ES-I3 (cell line): ENCODE data around the gene NTN1.

Experiments used
- H3K36me3 ChIP-seq: 2 replicates; pipeline ENCODE4 v1.6.1; 2013; ENCODE audit warnings: mild to moderate bottlenecking, low read length, control low read depth, moderate library complexity; ENCODE audit not compliant: insufficient read depth
- H3K4me1 ChIP-seq: 2 replicates; pipeline ENCODE4 v1.6.1; 2013; ENCODE audit warnings: mild to moderate bottlenecking, control low read depth, low read length; ENCODE audit not compliant: insufficient read depth
- H3K9ac ChIP-seq: 2 replicates; pipeline ENCODE4 v1.6.1; 2013; ENCODE audit warnings: low read depth, mild to moderate bottlenecking, low read length, moderate library complexity
- H3K9me3 ChIP-seq: 2 replicates; pipeline ENCODE4 v1.6.1; 2013; ENCODE audit warnings: mild to moderate bottlenecking, low read length, moderate library complexity; ENCODE audit not compliant: control insufficient read depth, insufficient read depth

Gene NTN1

GRCh38 chr17:9020096-9020823 lies 1.1 kb upstream of the NTN1 start:
- peak overlapping the region; percentile 53; the same call in 1 of the 2 replicates for H3K9ac ChIP-seq
- H3K4me1 ChIP-seq = peaks cover 17% of the 10 kb centered on the region
- no peaks in the 10 kb centered on the region for H3K36me3 ChIP-seq
- no peaks in the 10 kb centered on the region for H3K9me3 ChIP-seq

GRCh38 chr17:9020824-9021157 lies 519 bp upstream of the NTN1 start:
- no peaks in the 10 kb centered on the region for H3K9me3 ChIP-seq
- H3K9ac ChIP-seq = peak overlapping the region; percentile 53; the same call in 1 of the 2 replicates
- no peaks in the 10 kb centered on the region for H3K36me3 ChIP-seq
- H3K4me1 ChIP-seq = peaks cover 18% of the 10 kb centered on the region

GRCh38 chr17:9021992-9022572 lies 772 bp downstream of the NTN1 start:
- peak overlapping the region; percentile 50; the same call in 1 of the 2 replicates for H3K9ac ChIP-seq
- H3K4me1 ChIP-seq = peaks cover 15% of the 10 kb centered on the region
- H3K9me3 ChIP-seq = no peaks in the 10 kb centered on the region
- no peaks in the 10 kb centered on the region for H3K36me3 ChIP-seq

- Histone ChIP-seq H3K36me3 (no peaks in the 10 kb centered on the region), H3K4me1 (peaks cover 11% of the 10 kb centered on the region), H3K9me3 (no peaks in the 10 kb centered on the region), H3K9ac (peak overlapping the region; percentile 50; the same call in 1 of the 2 replicates)
Observed at GRCh38 chr17:9022573-9023391, 1.5 kb downstream of the NTN1 start.

- peaks cover 18% of the 10 kb centered on the region for H3K4me1 ChIP-seq
- no peaks in the 10 kb centered on the region for H3K36me3 ChIP-seq
- no peaks in the 10 kb centered on the region for H3K9me3 ChIP-seq
- peak overlapping the region; percentile 50; the same call in 1 of the 2 replicates for H3K9ac ChIP-seq
Observed at GRCh38 chr17:9023392-9024218, 2.3 kb downstream of the NTN1 start.

- Histone ChIP-seq H3K9me3 (no peaks in the 10 kb centered on the region), H3K4me1 (peaks cover 19% of the 10 kb centered on the region), H3K36me3 (no peaks in the 10 kb centered on the region), H3K9ac (peak overlapping the region; percentile 1; the same call in 1 of the 2 replicates)
Observed at GRCh38 chr17:9024497-9024896, 3.2 kb downstream of the NTN1 start.

- Histone ChIP-seq H3K9me3 (no peaks in the 10 kb centered on the region), H3K36me3 (no peaks in the 10 kb centered on the region), H3K9ac (no peak overlapping the region), H3K4me1 (peaks cover 19% of the 10 kb centered on the region)
Observed at GRCh38 chr17:9026741-9027140, 5.4 kb downstream of the NTN1 start.

GRCh38 chr17:9028202-9028987 lies 7.1 kb downstream of the NTN1 start:
- Histone ChIP-seq H3K36me3 (no peaks in the 10 kb centered on the region), H3K4me1 (peaks cover 19% of the 10 kb centered on the region), H3K9ac (no peak overlapping the region), H3K9me3 (no peaks in the 10 kb centered on the region)

GRCh38 chr17:9028988-9029570 lies 7.8 kb downstream of the NTN1 start:
- Histone ChIP-seq H3K36me3 (no peaks in the 10 kb centered on the region), H3K4me1 (peaks cover 16% of the 10 kb centered on the region), H3K9ac (no peak overlapping the region), H3K9me3 (no peaks in the 10 kb centered on the region)

- peaks cover 8% of the 10 kb centered on the region; the same call in 1 of the 2 replicates for H3K4me1 ChIP-seq
- no peaks in the 10 kb centered on the region for H3K36me3 ChIP-seq
- no peaks in the 10 kb centered on the region for H3K9me3 ChIP-seq
- no peak overlapping the region for H3K9ac ChIP-seq
Observed at GRCh38 chr17:9032151-9032550, 10.8 kb downstream of the NTN1 start.

GRCh38 chr17:9032583-9032982 lies 11.3 kb downstream of the NTN1 start:
- no peak overlapping the region for H3K9ac ChIP-seq

GRCh38 chr17:9035249-9035648 lies 13.9 kb downstream of the NTN1 start:
- Histone ChIP-seq H3K9ac (no peak overlapping the region), H3K36me3 (no peaks in the 10 kb centered on the region), H3K9me3 (peaks cover 5% of the 10 kb centered on the region; the same call in 1 of the 2 replicates), H3K4me1 (no peaks in the 10 kb centered on the region)

More at GRCh38 chr17:9032583-9032982, 11.3 kb downstream of the NTN1 start:
- peaks cover 8% of the 10 kb centered on the region; the same call in 1 of the 2 replicates for H3K4me1 ChIP-seq
- no peaks in the 10 kb centered on the region for H3K36me3 ChIP-seq
- H3K9me3 ChIP-seq = no peaks in the 10 kb centered on the region

- peaks cover 5% of the 10 kb centered on the region; the same call in 1 of the 2 replicates for H3K9me3 ChIP-seq
- H3K9ac ChIP-seq = no peak overlapping the region
- H3K4me1 ChIP-seq = no peaks in the 10 kb centered on the region
- no peaks in the 10 kb centered on the region for H3K36me3 ChIP-seq
Observed at GRCh38 chr17:9036336-9036735, 15.0 kb downstream of the NTN1 start.
